Common myeloid progenitor, CD34-positive (primary cell): ENCODE results near the gene NQO2.
A peak's percentile ranks its signal among the peaks of the same experiment; 100 is the strongest.

Experiments used
- CTCF ChIA-PET: fragments of 350-600 bp; sonication (Branson Sonifier 250); formaldehyde crosslinking; loops from one replicate; lab custom pipeline; 2021; ENCODE audit warnings: antibody characterized with exemption; lab: Charles Lee
- POLR2A ChIA-PET: fragments of 350-600 bp; sonication (Branson Sonifier 250); formaldehyde crosslinking; loops from one replicate; lab custom pipeline; 2021; ENCODE audit warnings: antibody characterized with exemption; lab: Charles Lee
- DNase-seq, 3 donors: peaks; one replicate each; pipeline versions ENCODE4 v3.0.0 to v3.0.0-alpha.2; 2013
- H3K27ac ChIP-seq, 2 experiments: 1 replicate in 1 of 2; 2 replicates in 1 of 2; pipeline ENCODE4 v1.7.0; 2013; ENCODE audit warnings: inconsistent platforms in 2 of 2, low read length in 2 of 2, mild to moderate bottlenecking in 2 of 2, low read depth in 1 of 2, moderate library complexity in 1 of 2; ENCODE audit not compliant: severe bottlenecking in 2 of 2, insufficient read depth in 1 of 2, poor library complexity in 1 of 2
- H3K27me3 ChIP-seq, 5 experiments: replicated peaks in 2 of 5; 1 replicate in 3 of 5; 2 replicates in 2 of 5; pipeline versions ENCODE4 v1.6.1 to v1.7.0; 2013; ENCODE audit warnings: low read length in 4 of 5, mild to moderate bottlenecking in 2 of 5, moderate library complexity in 2 of 5, inconsistent platforms in 1 of 5; ENCODE audit not compliant: insufficient read depth in 5 of 5, control insufficient read depth in 4 of 5
- H3K36me3 ChIP-seq, 4 experiments: 1 replicate in 2 of 4; 2 replicates in 2 of 4; pipeline versions ENCODE4 v1.6.1 to v1.7.0; 2013; ENCODE audit warnings: low read length in 3 of 4, control low read depth in 1 of 4, mild to moderate bottlenecking in 1 of 4; ENCODE audit not compliant: control insufficient read depth in 4 of 4, insufficient read depth in 4 of 4
- H3K4me1 ChIP-seq, 4 experiments: 1 replicate in 3 of 4; 2 replicates in 1 of 4; pipeline versions ENCODE4 v1.6.1 to v1.7.1; 2013; ENCODE audit warnings: low read length in 3 of 4, mild to moderate bottlenecking in 3 of 4, control low read depth in 1 of 4, inconsistent platforms in 1 of 4, moderate library complexity in 1 of 4; ENCODE audit not compliant: control insufficient read depth in 4 of 4, insufficient read depth in 4 of 4; ENCODE audit errors: control extremely low read depth in 1 of 4
- H3K4me3 ChIP-seq, 7 experiments: 1 replicate in 4 of 7; 2 replicates in 3 of 7; pipeline versions ENCODE4 v1.5.1 to v1.7.0; 2013; ENCODE audit warnings: mild to moderate bottlenecking in 7 of 7, low read length in 6 of 7, moderate library complexity in 6 of 7, inconsistent platforms in 2 of 7, low read depth in 2 of 7, control low read depth in 1 of 7; ENCODE audit not compliant: insufficient read depth in 4 of 7, control insufficient read depth in 1 of 7; ENCODE audit errors: extremely low read depth in 1 of 7
- H3K9me3 ChIP-seq, 5 experiments: 1 replicate in 4 of 5; 2 replicates in 1 of 5; pipeline versions ENCODE4 v1.6.1 to v1.7.1; 2013; ENCODE audit warnings: low read length in 4 of 5, mild to moderate bottlenecking in 2 of 5, inconsistent platforms in 1 of 5, low read depth in 1 of 5, moderate library complexity in 1 of 5; ENCODE audit not compliant: control insufficient read depth in 4 of 5, insufficient read depth in 2 of 5; ENCODE audit errors: control extremely low read depth in 1 of 5
- WGBS: methylation state at CpG from one replicate; pipeline ENCODE4 v1.1.5; 2013; ENCODE audit not compliant: insufficient coverage; 5-methylcytosine and 5-hydroxymethylcytosine counted together

Gene NQO2

GRCh38 chr6:2962004-2962403 lies 37.7 kb upstream of the NQO2 start:
- Histone ChIP-seq H3K9me3 (no peaks in the 10 kb centered on the region), H3K27me3 (no peaks in the 10 kb centered on the region), H3K27ac (peak overlapping the region in 1 of 2 experiments; percentile 47), H3K4me1 (peaks cover 0 to 78% (median 36%) of the 10 kb centered on the region in 4 experiments), H3K36me3 (peaks cover 0 to 17% (median 14%) of the 10 kb centered on the region in 4 experiments), H3K4me3 (peak overlapping the region in 1 of 7 experiments; percentile 48)
- DNase-seq, result peak in 1 of 3 donors; percentile 35
- ChIA-PET POLR2A (no interaction called here), CTCF (interaction anchor here (1.5 to 1.6 kb wide), 3 partner anchors 10 to 27 kb away, joined by 3 to 7 read pairs (median 4); no protein-coding TSS in a partner anchor)
- 81% methylated on average over 8 of the region's 9 CpGs for WGBS

GRCh38 chr6:2962636-2963035 lies 37.1 kb upstream of the NQO2 start:
- Histone ChIP-seq H3K27me3 (no peaks in the 10 kb centered on the region), H3K36me3 (peaks cover 0 to 15% (median 13%) of the 10 kb centered on the region in 4 experiments), H3K27ac (peak overlapping the region in 1 of 2 experiments; percentile 47), H3K4me3 (no peak overlapping the region), H3K4me1 (peaks cover 0 to 76% (median 34%) of the 10 kb centered on the region in 4 experiments), H3K9me3 (no peaks in the 10 kb centered on the region)
- CTCF ChIA-PET, result interaction anchor here (0.8 to 1.6 kb wide), 7 partner anchors 11 to 116 kb away, joined by 3 to 14 read pairs (median 4); no protein-coding TSS in a partner anchor
- POLR2A ChIA-PET, result no interaction called here
- WGBS, result 20% methylated on average over 2 of the region's 3 CpGs
- peak in 2 of 3 donors; percentile 37 to 60 for DNase-seq

GRCh38 chr6:2963756-2964155 lies 35.9 kb upstream of the NQO2 start:
- no peaks in the 10 kb centered on the region for H3K9me3 ChIP-seq
- ChIA-PET POLR2A (no interaction called here), CTCF (interaction anchor here (1.3 to 1.6 kb wide), 3 partner anchors 12 to 20 kb away, joined by 4 to 14 read pairs (median 4); no protein-coding TSS in a partner anchor)
- no peak overlapping the region for H3K27ac ChIP-seq
- no peak overlapping the region for H3K4me3 ChIP-seq
- WGBS, result 100% methylated on average over 7 of the region's 8 CpGs
- peaks cover 0 to 68% (median 23%) of the 10 kb centered on the region in 4 experiments for H3K4me1 ChIP-seq
- peaks cover 2 to 19% (median 10%) of the 10 kb centered on the region in 4 experiments for H3K36me3 ChIP-seq
- H3K27me3 ChIP-seq, result no peaks in the 10 kb centered on the region
- no peak for DNase-seq

- ChIA-PET POLR2A (no interaction called here), CTCF (interaction anchor here (0.7 to 3.2 kb wide), 8 partner anchors 8 to 26 kb away, joined by 3 to 15 read pairs (median 4); no protein-coding TSS in a partner anchor)
- WGBS, result 90% methylated on average over 15 of the region's 17 CpGs
Measured at GRCh38 chr6:2964793-2965505, 34.7 kb upstream of the NQO2 start.

GRCh38 chr6:2966347-2966746 lies 33.3 kb upstream of the NQO2 start:
- WGBS, result 88% methylated on average over 4 of the region's 9 CpGs
- DNase-seq, result no peak
- no peak overlapping the region for H3K4me3 ChIP-seq
- no peaks in the 10 kb centered on the region for H3K27me3 ChIP-seq
- ChIA-PET CTCF (interaction anchor here (0.8 to 3.2 kb wide), 8 partner anchors 9 to 24 kb away, joined by 3 to 15 read pairs (median 4); no protein-coding TSS in a partner anchor), POLR2A (interaction anchor here (1.1 kb wide), 1 partner anchor 12 kb away, joined by 5 read pairs; no protein-coding TSS in a partner anchor)
- H3K36me3 ChIP-seq, result peaks cover 2 to 14% (median 6%) of the 10 kb centered on the region in 4 experiments
- peaks cover 3 to 57% (median 27%) of the 10 kb centered on the region in 4 experiments for H3K4me1 ChIP-seq
- H3K27ac ChIP-seq, result peak overlapping the region in 1 of 2 experiments; percentile 35
- H3K9me3 ChIP-seq, result no peaks in the 10 kb centered on the region

More at GRCh38 chr6:2964793-2965505, 34.7 kb upstream of the NQO2 start:
- Histone ChIP-seq H3K4me3 (no peak overlapping the region), H3K27me3 (no peaks in the 10 kb centered on the region), H3K36me3 (peaks cover 2 to 16% (median 7%) of the 10 kb centered on the region in 4 experiments), H3K27ac (no peak overlapping the region), H3K4me1 (peaks cover under 1 to 63% (median 22%) of the 10 kb centered on the region in 4 experiments), H3K9me3 (no peaks in the 10 kb centered on the region)
- DNase-seq, result no peak

DNA sequence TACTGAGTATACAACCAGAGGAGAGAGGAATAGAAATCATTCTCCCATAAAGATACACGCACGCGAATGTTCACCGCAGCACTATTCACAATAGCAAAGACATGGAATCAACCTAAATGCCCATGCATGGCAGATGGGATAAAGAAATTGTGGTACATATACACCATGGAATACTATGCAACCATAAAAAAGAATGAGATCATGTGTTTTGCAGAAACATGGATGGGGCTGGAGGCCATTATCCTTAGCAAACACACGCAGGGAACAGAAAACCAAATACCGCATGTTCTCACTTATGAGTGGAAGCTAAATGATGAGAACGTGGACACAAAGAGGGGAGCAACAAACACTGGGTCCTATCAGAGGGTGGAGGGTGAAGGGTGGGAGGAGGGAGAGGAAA lies 31.8 kb upstream of the NQO2 start:
- Histone ChIP-seq H3K27me3 (no peaks in the 10 kb centered on the region), H3K27ac (no peak overlapping the region), H3K4me1 (peaks cover 3 to 49% (median 17%) of the 10 kb centered on the region in 4 experiments), H3K36me3 (peaks cover 2 to 14% (median 6%) of the 10 kb centered on the region in 4 experiments), H3K4me3 (no peak overlapping the region), H3K9me3 (no peaks in the 10 kb centered on the region)
- WGBS, result 100% methylated on average over 3 of the region's 7 CpGs
- ChIA-PET CTCF (interaction anchor here (1.1 to 1.2 kb wide), 4 partner anchors 12 to 36 kb away, joined by 3 to 5 read pairs (median 4); no protein-coding TSS in a partner anchor), POLR2A (no interaction called here)
- no peak for DNase-seq
